H1 (cell line): Measurements from ENCODE around the gene ENTPD5. TPM values are rescaled to one million over a fixed set of nuclear protein-coding genes. Genes with fewer than 3 reads are reported as not detected.

ENCODE experiments used
- BACH1 ChIP-seq: IDR thresholded peaks from 2 replicates; pipeline ENCODE4 v1.6.1; 2012; ENCODE audit warnings: low read length, improper control_type of control experiment
- CREB1 ChIP-seq: IDR thresholded peaks from 2 replicates; pipeline ENCODE4 v1.6.1; 2012; ENCODE audit warnings: inconsistent platforms
- POLR2AphosphoS5 ChIP-seq: IDR thresholded peaks from 2 replicates; pipeline ENCODE4 v1.6.1; 2011; ENCODE audit warnings: low read depth, low read length
- SAP30 ChIP-seq: fragments of 300-600 bp; sonication (generic); IDR thresholded peaks from 2 replicates; pipeline ENCODE4 v1.7.1; 2012; ENCODE audit warnings: low read length, moderate library complexity, mild to moderate bottlenecking, inconsistent platforms; ENCODE audit not compliant: insufficient read depth, insufficient replicate concordance
- TAF7 ChIP-seq: optimal IDR thresholded peaks from 2 replicates; pipeline ENCODE3; 2011; ENCODE audit warnings: low read depth, mild to moderate bottlenecking, inconsistent platforms, low read length, moderate library complexity, borderline replicate concordance
- YY1 ChIP-seq: IDR thresholded peaks from 2 replicates; pipeline ENCODE4 v1.6.1; 2011; ENCODE audit warnings: low read depth, mild to moderate bottlenecking, low read length
- polyA plus RNA-seq, 7 experiments: library from polyadenylated mRNA; depleted of rRNA in 3 of 7; stranded (reverse) in 5 of 7; unstranded in 2 of 7; fragments of >200 nt in 5 of 7; fragments of 200-250 nt in 2 of 7; gene quantifications; 1 replicate in 5 of 7; 2 replicates in 1 of 7; 4 replicates in 1 of 7; pipeline versions ENCODE4 v1.2.1 to v1.2.3, GENCODE V29; 2011 to 2013; ENCODE audit warnings: missing spikeins in 2 of 7, mixed read lengths in 2 of 7
- total RNA-seq: library from RNA; stranded (reverse); fragmentation: NEBNext Ultra II Directional; extraction: Animal tissue kit (Norgen Biotek cat#: 25700); gene quantifications from 2 replicates; pipeline ENCODE4 v1.2.1, GENCODE V29; 2021
- TF ChIP-seq, protein P1 (sequence below): fragments of 300-600 bp; sonication (generic); IDR thresholded peaks from 2 replicates; pipeline ENCODE4 v1.7.1; 2012; ENCODE audit warnings: low read length, moderate library complexity, mild to moderate bottlenecking, inconsistent platforms; ENCODE audit not compliant: insufficient replicate concordance
- TF ChIP-seq, protein P2 (sequence below): IDR thresholded peaks from 2 replicates; pipeline ENCODE4 v1.6.1; 2012; ENCODE audit warnings: low read length, inconsistent platforms
- TF ChIP-seq, protein P3 (sequence below): IDR thresholded peaks from 2 replicates; pipeline ENCODE4 v1.6.1; 2012; ENCODE audit warnings: inconsistent platforms

The ENTPD5 gene
- total and polyA plus RNA-seq, 2 of the 8 experiments (the other 6 are each of a cell fraction or from before 2014, with no cell fraction given) = 5.0 to 6.5 TPM

DNA sequence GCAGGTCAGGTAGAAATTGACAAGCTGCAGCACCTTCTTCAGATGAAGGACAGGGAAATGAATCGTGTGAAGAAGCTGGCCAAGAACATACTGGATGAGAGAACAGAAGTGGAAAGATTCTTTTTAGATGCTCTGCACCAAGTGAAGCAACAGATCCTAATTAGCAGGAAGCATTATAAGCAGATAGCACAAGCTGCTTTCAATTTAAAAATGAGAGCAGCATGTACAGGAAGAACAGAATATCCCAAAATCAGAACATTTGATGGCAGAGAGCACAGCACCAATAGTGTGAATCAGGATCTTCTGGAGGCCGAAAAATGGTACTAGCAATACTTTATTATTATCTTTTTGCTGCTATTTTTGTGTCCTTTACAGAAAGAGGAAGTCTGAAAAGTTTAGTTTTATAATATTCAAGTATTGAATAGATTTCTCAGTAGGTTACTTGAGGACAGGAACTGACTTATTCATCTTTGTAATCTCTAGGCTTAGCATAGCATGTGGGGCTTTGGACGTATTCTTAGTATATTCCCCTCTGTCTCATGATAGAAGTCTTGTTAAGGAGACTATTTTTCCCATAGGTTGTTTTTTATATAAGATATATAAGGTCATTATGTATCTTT, 30.9 kb upstream of the ENTPD5 start (continued):
- TF ChIP-seq, protein P1, sequence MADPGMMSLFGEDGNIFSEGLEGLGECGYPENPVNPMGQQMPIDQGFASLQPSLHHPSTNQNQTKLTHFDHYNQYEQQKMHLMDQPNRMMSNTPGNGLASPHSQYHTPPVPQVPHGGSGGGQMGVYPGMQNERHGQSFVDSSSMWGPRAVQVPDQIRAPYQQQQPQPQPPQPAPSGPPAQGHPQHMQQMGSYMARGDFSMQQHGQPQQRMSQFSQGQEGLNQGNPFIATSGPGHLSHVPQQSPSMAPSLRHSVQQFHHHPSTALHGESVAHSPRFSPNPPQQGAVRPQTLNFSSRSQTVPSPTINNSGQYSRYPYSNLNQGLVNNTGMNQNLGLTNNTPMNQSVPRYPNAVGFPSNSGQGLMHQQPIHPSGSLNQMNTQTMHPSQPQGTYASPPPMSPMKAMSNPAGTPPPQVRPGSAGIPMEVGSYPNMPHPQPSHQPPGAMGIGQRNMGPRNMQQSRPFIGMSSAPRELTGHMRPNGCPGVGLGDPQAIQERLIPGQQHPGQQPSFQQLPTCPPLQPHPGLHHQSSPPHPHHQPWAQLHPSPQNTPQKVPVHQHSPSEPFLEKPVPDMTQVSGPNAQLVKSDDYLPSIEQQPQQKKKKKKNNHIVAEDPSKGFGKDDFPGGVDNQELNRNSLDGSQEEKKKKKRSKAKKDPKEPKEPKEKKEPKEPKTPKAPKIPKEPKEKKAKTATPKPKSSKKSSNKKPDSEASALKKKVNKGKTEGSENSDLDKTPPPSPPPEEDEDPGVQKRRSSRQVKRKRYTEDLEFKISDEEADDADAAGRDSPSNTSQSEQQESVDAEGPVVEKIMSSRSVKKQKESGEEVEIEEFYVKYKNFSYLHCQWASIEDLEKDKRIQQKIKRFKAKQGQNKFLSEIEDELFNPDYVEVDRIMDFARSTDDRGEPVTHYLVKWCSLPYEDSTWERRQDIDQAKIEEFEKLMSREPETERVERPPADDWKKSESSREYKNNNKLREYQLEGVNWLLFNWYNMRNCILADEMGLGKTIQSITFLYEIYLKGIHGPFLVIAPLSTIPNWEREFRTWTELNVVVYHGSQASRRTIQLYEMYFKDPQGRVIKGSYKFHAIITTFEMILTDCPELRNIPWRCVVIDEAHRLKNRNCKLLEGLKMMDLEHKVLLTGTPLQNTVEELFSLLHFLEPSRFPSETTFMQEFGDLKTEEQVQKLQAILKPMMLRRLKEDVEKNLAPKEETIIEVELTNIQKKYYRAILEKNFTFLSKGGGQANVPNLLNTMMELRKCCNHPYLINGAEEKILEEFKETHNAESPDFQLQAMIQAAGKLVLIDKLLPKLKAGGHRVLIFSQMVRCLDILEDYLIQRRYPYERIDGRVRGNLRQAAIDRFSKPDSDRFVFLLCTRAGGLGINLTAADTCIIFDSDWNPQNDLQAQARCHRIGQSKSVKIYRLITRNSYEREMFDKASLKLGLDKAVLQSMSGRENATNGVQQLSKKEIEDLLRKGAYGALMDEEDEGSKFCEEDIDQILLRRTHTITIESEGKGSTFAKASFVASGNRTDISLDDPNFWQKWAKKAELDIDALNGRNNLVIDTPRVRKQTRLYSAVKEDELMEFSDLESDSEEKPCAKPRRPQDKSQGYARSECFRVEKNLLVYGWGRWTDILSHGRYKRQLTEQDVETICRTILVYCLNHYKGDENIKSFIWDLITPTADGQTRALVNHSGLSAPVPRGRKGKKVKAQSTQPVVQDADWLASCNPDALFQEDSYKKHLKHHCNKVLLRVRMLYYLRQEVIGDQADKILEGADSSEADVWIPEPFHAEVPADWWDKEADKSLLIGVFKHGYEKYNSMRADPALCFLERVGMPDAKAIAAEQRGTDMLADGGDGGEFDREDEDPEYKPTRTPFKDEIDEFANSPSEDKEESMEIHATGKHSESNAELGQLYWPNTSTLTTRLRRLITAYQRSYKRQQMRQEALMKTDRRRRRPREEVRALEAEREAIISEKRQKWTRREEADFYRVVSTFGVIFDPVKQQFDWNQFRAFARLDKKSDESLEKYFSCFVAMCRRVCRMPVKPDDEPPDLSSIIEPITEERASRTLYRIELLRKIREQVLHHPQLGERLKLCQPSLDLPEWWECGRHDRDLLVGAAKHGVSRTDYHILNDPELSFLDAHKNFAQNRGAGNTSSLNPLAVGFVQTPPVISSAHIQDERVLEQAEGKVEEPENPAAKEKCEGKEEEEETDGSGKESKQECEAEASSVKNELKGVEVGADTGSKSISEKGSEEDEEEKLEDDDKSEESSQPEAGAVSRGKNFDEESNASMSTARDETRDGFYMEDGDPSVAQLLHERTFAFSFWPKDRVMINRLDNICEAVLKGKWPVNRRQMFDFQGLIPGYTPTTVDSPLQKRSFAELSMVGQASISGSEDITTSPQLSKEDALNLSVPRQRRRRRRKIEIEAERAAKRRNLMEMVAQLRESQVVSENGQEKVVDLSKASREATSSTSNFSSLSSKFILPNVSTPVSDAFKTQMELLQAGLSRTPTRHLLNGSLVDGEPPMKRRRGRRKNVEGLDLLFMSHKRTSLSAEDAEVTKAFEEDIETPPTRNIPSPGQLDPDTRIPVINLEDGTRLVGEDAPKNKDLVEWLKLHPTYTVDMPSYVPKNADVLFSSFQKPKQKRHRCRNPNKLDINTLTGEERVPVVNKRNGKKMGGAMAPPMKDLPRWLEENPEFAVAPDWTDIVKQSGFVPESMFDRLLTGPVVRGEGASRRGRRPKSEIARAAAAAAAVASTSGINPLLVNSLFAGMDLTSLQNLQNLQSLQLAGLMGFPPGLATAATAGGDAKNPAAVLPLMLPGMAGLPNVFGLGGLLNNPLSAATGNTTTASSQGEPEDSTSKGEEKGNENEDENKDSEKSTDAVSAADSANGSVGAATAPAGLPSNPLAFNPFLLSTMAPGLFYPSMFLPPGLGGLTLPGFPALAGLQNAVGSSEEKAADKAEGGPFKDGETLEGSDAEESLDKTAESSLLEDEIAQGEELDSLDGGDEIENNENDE = no peak
- TF ChIP-seq CREB1 (no peak), POLR2AphosphoS5 (no peak), BACH1 (no peak), TAF7 (no peak), YY1 (no peak), SAP30 (no peak)
- TF ChIP-seq, protein P2, sequence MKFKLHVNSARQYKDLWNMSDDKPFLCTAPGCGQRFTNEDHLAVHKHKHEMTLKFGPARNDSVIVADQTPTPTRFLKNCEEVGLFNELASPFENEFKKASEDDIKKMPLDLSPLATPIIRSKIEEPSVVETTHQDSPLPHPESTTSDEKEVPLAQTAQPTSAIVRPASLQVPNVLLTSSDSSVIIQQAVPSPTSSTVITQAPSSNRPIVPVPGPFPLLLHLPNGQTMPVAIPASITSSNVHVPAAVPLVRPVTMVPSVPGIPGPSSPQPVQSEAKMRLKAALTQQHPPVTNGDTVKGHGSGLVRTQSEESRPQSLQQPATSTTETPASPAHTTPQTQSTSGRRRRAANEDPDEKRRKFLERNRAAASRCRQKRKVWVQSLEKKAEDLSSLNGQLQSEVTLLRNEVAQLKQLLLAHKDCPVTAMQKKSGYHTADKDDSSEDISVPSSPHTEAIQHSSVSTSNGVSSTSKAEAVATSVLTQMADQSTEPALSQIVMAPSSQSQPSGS = no peak
- TF ChIP-seq, protein P3, sequence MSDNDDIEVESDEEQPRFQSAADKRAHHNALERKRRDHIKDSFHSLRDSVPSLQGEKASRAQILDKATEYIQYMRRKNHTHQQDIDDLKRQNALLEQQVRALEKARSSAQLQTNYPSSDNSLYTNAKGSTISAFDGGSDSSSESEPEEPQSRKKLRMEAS = no peak
- TF ChIP-seq, all 59 proteins: peak for 0
